Peyer's patch (tissue), 4 donors: ENCODE measurements around the gene MCUB. TPM values are rescaled to one million over a fixed set of nuclear protein-coding genes. Genes with fewer than 3 reads are reported as not detected.
"Not testable (repeated sequence)": the region's sequence is repeated elsewhere in the genome, so short reads cannot be mapped to it uniquely, and the experiment has no call there.

ENCODE experiments used
- DNase-seq, 3 donors: peaks; one replicate each; pipeline ENCODE4 v3.0.0-alpha.2; 2017 to 2019
- H3K27ac ChIP-seq, 4 donors: fragments of 200-600 bp; sonication (generic); one replicate each; pipeline ENCODE4 v1.5.1; 2016 to 2019
- H3K27me3 ChIP-seq, 2 donors: fragments of 200-600 bp; sonication (generic); one replicate each; pipeline ENCODE4 v1.5.1; 2019
- H3K36me3 ChIP-seq, 3 donors: fragments of 200-600 bp; sonication (generic); one replicate each; pipeline ENCODE4 v1.5.1; 2016 to 2019
- H3K4me1 ChIP-seq, 4 donors: fragments of 200-600 bp; sonication (generic); one replicate each; pipeline ENCODE4 v1.5.1; 2016 to 2019
- H3K4me3 ChIP-seq, 4 donors: fragments of 200-600 bp; sonication (generic); 1 replicate in 3 of 4; 2 replicates in 1 of 4; pipeline ENCODE4 v1.5.1; 2016 to 2019; ENCODE audit warnings: mild to moderate bottlenecking in 1 of 4
- H3K9me3 ChIP-seq, 4 donors: fragments of 200-600 bp; sonication (generic); one replicate each; pipeline ENCODE4 v1.5.1; 2016 to 2019; ENCODE audit warnings: mild to moderate bottlenecking in 1 of 4
- CTCF ChIP-seq, 6 experiments: fragments of 450-650 bp in 4 of 6; fragments of 200-600 bp in 2 of 6; sonication (generic) in 1 of 6; IDR thresholded peaks; one replicate each; pipeline ENCODE4 v1.5.1; 2017 to 2019; ENCODE audit warnings: antibody characterized with exemption in 6 of 6, mild to moderate bottlenecking in 3 of 6, moderate library complexity in 1 of 6
- POLR2A ChIP-seq, 2 donors: fragments of 450-650 bp; IDR thresholded peaks; one replicate each; pipeline ENCODE4 v1.5.1; 2017; ENCODE audit warnings: antibody characterized with exemption in 2 of 2, mild to moderate bottlenecking in 2 of 2, moderate library complexity in 2 of 2
- total RNA-seq, 4 donors: library from RNA; depleted of rRNA; stranded (reverse); fragments of >200 nt; gene quantifications; one replicate each; pipeline ENCODE4 v1.1.0, GENCODE V29; 2016

The MCUB gene
- 10 to 100 TPM in 1 of 4 donors, 1 to 10 TPM in 3; 3.8 to 22.3 (median 5.5) TPM for total RNA-seq

- Histone ChIP-seq H3K4me1 (peaks cover 0 to 9% (median 0%) of the 10 kb centered on the region in 4 donors), H3K27ac (peak within 1 kb of the TSS; percentile 77 to 97 (median 84)), H3K9me3 (no peaks in the 10 kb centered on the region), H3K27me3 (no peaks in the 10 kb centered on the region), H3K4me3 (peak within 1 kb of the TSS; percentile 63 to 86 (median 74)), H3K36me3 (no peaks in the 10 kb centered on the region)
- TF ChIP-seq POLR2A (IDR thresholded peaks at IDR 0.05): peak; percentile 31 to 36
- peak in 1 of 6 experiments; percentile 27 for TF ChIP-seq CTCF (IDR thresholded peaks at IDR 0.05)
- DNase-seq: peak; percentile 86 to 94 (median 90)
Measured at GRCh38 chr4:109559983-109560686, at the start of gene MCUB. MCUB (plus strand) TSS chr4:109560246; CDS start chr4:109560338, 92 bp downstream.

GRCh38 chr4:109510687-109511086 is 49.4 kb upstream of the MCUB start:
- H3K36me3 ChIP-seq: peaks cover 0 to 69% (median 0%) of the 10 kb centered on the region in 3 donors
- H3K27ac ChIP-seq: no peak overlapping the region

GRCh38 chr4:109511414-109511813 is 48.6 kb upstream of the MCUB start:
- TF ChIP-seq POLR2A (IDR thresholded peaks at IDR 0.05): no peak
- TF ChIP-seq CTCF (IDR thresholded peaks at IDR 0.05): no peak
- Histone ChIP-seq H3K36me3 (peaks cover 0 to 76% (median 0%) of the 10 kb centered on the region in 3 donors), H3K4me3 (no peak overlapping the region), H3K27me3 (no peaks in the 10 kb centered on the region), H3K9me3 (no peaks in the 10 kb centered on the region), H3K27ac (no peak overlapping the region), H3K4me1 (no peaks in the 10 kb centered on the region)
- DNase-seq: no peak

More at GRCh38 chr4:109510687-109511086, 49.4 kb upstream of the MCUB start:
- H3K27me3 ChIP-seq: no peaks in the 10 kb centered on the region
- DNase-seq: no peak
- TF ChIP-seq POLR2A (IDR thresholded peaks at IDR 0.05) (no peak), CTCF (IDR thresholded peaks at IDR 0.05) (no peak)
- H3K4me1 ChIP-seq: no peaks in the 10 kb centered on the region
- no peak overlapping the region for H3K4me3 ChIP-seq
- no peaks in the 10 kb centered on the region for H3K9me3 ChIP-seq

GRCh38 chr4:109513368-109513767 is 46.7 kb upstream of the MCUB start:
- not testable (repeated sequence) for DNase-seq, H3K27ac ChIP-seq, H3K4me1 ChIP-seq, H3K27me3 ChIP-seq, H3K9me3 ChIP-seq, H3K4me3 ChIP-seq
- peaks cover 0 to 71% (median 0%) of the 10 kb centered on the region in 3 donors for H3K36me3 ChIP-seq

- no peaks in the 10 kb centered on the region for H3K9me3 ChIP-seq
- no peak overlapping the region for H3K27ac ChIP-seq
- no peak for TF ChIP-seq POLR2A (IDR thresholded peaks at IDR 0.05)
- no peak for TF ChIP-seq CTCF (IDR thresholded peaks at IDR 0.05)
Measured at GRCh38 chr4:109532182-109532581, 27.9 kb upstream of the MCUB start.

GRCh38 chr4:109545401-109545800 is 14.6 kb upstream of the MCUB start:
- Histone ChIP-seq H3K9me3 (no peaks in the 10 kb centered on the region), H3K27me3 (no peaks in the 10 kb centered on the region), H3K4me1 (no peaks in the 10 kb centered on the region), H3K36me3 (peaks cover 0 to 32% (median 0%) of the 10 kb centered on the region in 3 donors), H3K4me3 (no peak overlapping the region), H3K27ac (no peak overlapping the region)
- TF ChIP-seq POLR2A (IDR thresholded peaks at IDR 0.05) (no peak), CTCF (IDR thresholded peaks at IDR 0.05) (no peak)
- no peak for DNase-seq

More at GRCh38 chr4:109532182-109532581, 27.9 kb upstream of the MCUB start:
- H3K4me3 ChIP-seq: no peak overlapping the region
- no peak for DNase-seq
- H3K27me3 ChIP-seq: no peaks in the 10 kb centered on the region
- H3K36me3 ChIP-seq: peaks cover 0 to 79% (median 7%) of the 10 kb centered on the region in 3 donors
- H3K4me1 ChIP-seq: no peaks in the 10 kb centered on the region
